OCI-LY7 (cell line): ENCODE data around the gene OLFM1. TPM values are rescaled to one million over a fixed set of nuclear protein-coding genes. Genes with fewer than 3 reads are reported as not detected.

Experiments used
- BruUV-seq: library from RNA; stranded (reverse); fragments of 400-500 nt; replicated peaks from 2 replicates; lab custom pipeline; 2021; lab: Mats Ljungman, UMichigan
- CTCF ChIA-PET: fragments of 300-600 bp; sonication (Branson Sonifier 250); formaldehyde crosslinking; loops from one replicate; lab custom pipeline; 2022; ENCODE audit warnings: antibody characterized with exemption; ENCODE audit not compliant: unreplicated experiment; lab: Charles Lee
- POLR2A ChIA-PET: fragments of 300-600 bp; sonication (Branson Sonifier 250); formaldehyde crosslinking; loops from one replicate; lab custom pipeline; 2022; ENCODE audit warnings: antibody characterized with exemption; lab: Charles Lee
- DNase-seq: peaks from one replicate; pipeline ENCODE4 v3.0.0-alpha.2; 2015; ENCODE audit warnings: low spot score
- H2AFZ ChIP-seq: fragments of 200-600 bp; sonication (generic), shearing (Covaris generic); 2 replicates; pipeline ENCODE4 v1.6.1; 2014; ENCODE audit warnings: mild to moderate bottlenecking, antibody characterized with exemption, low read length, moderate library complexity
- H3K27ac ChIP-seq: fragments of 200-600 bp; sonication (generic); 2 replicates; pipeline ENCODE4 v1.5.1; 2014; ENCODE audit warnings: mixed run types, low read depth, mild to moderate bottlenecking, moderate library complexity, low read length, inconsistent platforms; ENCODE audit not compliant: poor library complexity, severe bottlenecking
- H3K36me3 ChIP-seq: fragments of 200-600 bp; sonication (generic); 2 replicates; pipeline ENCODE4 v1.6.1; 2014; ENCODE audit warnings: mild to moderate bottlenecking, antibody characterized with exemption, low read length, moderate library complexity, mixed read lengths; ENCODE audit not compliant: insufficient read depth
- H3K4me1 ChIP-seq: fragments of 200-600 bp; sonication (generic); 2 replicates; pipeline ENCODE4 v1.5.1; 2014; ENCODE audit warnings: mild to moderate bottlenecking, low read length; ENCODE audit not compliant: insufficient read depth, poor library complexity, severe bottlenecking
- H3K4me2 ChIP-seq: fragments of 200-600 bp; sonication (generic); 2 replicates; pipeline ENCODE4 v1.6.1; 2014; ENCODE audit warnings: mild to moderate bottlenecking, low read length
- H3K4me3 ChIP-seq: fragments of 200-600 bp; sonication (generic); 2 replicates; pipeline ENCODE4 v1.5.1; 2014; ENCODE audit warnings: mild to moderate bottlenecking, low read depth, low read length; ENCODE audit not compliant: poor library complexity, severe bottlenecking
- H3K79me2 ChIP-seq: fragments of 200-600 bp; sonication (generic); 2 replicates; pipeline ENCODE4 v1.6.1; 2016; ENCODE audit warnings: low read depth, mild to moderate bottlenecking, low read length, moderate library complexity, mixed read lengths; ENCODE audit not compliant: insufficient read depth
- H3K9me2 ChIP-seq: fragments of 200-600 bp; sonication (generic); 2 replicates; pipeline ENCODE4 v1.6.1; 2016; ENCODE audit warnings: mild to moderate bottlenecking, low read length, mixed read lengths; ENCODE audit not compliant: insufficient read depth
- H3K9me3 ChIP-seq: fragments of 200-600 bp; sonication (generic); 2 replicates; pipeline ENCODE4 v1.6.1; 2014; ENCODE audit warnings: mild to moderate bottlenecking, mixed run types, low read length, mixed read lengths
- H4K20me1 ChIP-seq: fragments of 200-600 bp; sonication (generic); 2 replicates; pipeline ENCODE4 v1.6.1; 2014; ENCODE audit warnings: mild to moderate bottlenecking, antibody characterized with exemption, low read length, moderate library complexity, mixed read lengths; ENCODE audit not compliant: insufficient read depth
- CTCF ChIP-seq: fragments of 200-600 bp; sonication (generic); conservative IDR thresholded peaks from 2 replicates; pipeline ENCODE4 v1.5.1; 2014; ENCODE audit warnings: mild to moderate bottlenecking, antibody characterized with exemption, low read length, moderate library complexity, mixed read lengths
- EZH2phosphoT487 ChIP-seq: fragments of 200-600 bp; sonication (generic); IDR thresholded peaks from 2 replicates; pipeline ENCODE4 v1.6.1; 2018; ENCODE audit warnings: low read depth, borderline replicate concordance, mild to moderate bottlenecking, mixed run types, antibody characterized with exemption, low read length, moderate library complexity, mixed read lengths
- intact Hi-C: fragments of 100-400 bp; cut with micrococcal nuclease; formaldehyde crosslinking; loops from one replicate; pipeline ENCODE4 v1.10.0; 2022; ENCODE audit not compliant: unreplicated experiment
- total RNA-seq, 2 experiments: library from RNA; depleted of rRNA in 1 of 2; stranded (reverse); fragments of >200 nt in 1 of 2; shearing (Covaris generic) in 1 of 2; gene quantifications; 2 replicates each; pipeline ENCODE4 v1.2.3, GENCODE V29; 2014 to 2022

OLFM1 gene
- total RNA-seq, 2 experiments from 2014 or later, result not detected

- no TSS peak for BruUV-seq
- CTCF ChIA-PET, result no interaction called here
- intact Hi-C loops, result no loop called here
- TF ChIP-seq EZH2phosphoT487 (no peak), CTCF (no peak)
- Histone ChIP-seq H3K27ac (no peak overlapping the region), H3K4me3 (no peak overlapping the region), H3K36me3 (no peaks in the 10 kb centered on the region), H3K9me3 (no peaks in the 10 kb centered on the region), H4K20me1 (no peaks in the 10 kb centered on the region), H3K9me2 (no peaks in the 10 kb centered on the region), H3K4me2 (no peak overlapping the region), H2AFZ (no peak overlapping the region), H3K79me2 (no peaks in the 10 kb centered on the region), H3K4me1 (no peaks in the 10 kb centered on the region)
- POLR2A ChIA-PET, result no interaction called here
- peak; percentile 12 for DNase-seq
Measured at GRCh38 chr9:135098400-135099105, 11.1 kb downstream of the OLFM1 start.

GRCh38 chr9:135099574-135099973, 12.1 kb downstream of the OLFM1 start:
- ChIA-PET CTCF (no interaction called here), POLR2A (no interaction called here)
- no TSS peak for BruUV-seq
- TF ChIP-seq CTCF (no peak), EZH2phosphoT487 (no peak)
- Histone ChIP-seq H3K9me2 (no peaks in the 10 kb centered on the region), H3K9me3 (no peaks in the 10 kb centered on the region), H4K20me1 (no peaks in the 10 kb centered on the region), H2AFZ (no peak overlapping the region), H3K27ac (no peak overlapping the region), H3K4me1 (no peaks in the 10 kb centered on the region), H3K79me2 (no peaks in the 10 kb centered on the region), H3K4me3 (no peak overlapping the region), H3K36me3 (no peaks in the 10 kb centered on the region), H3K4me2 (no peak overlapping the region)
- intact Hi-C loops, result no loop called here
- DNase-seq, result no peak

- H3K9me3 ChIP-seq, result no peaks in the 10 kb centered on the region
- ChIA-PET POLR2A (no interaction called here), CTCF (no interaction called here)
- H3K4me2 ChIP-seq, result no peak overlapping the region
- TF ChIP-seq CTCF (no peak), EZH2phosphoT487 (no peak)
- no peak overlapping the region for H3K27ac ChIP-seq
- intact Hi-C loops, result no loop called here
- H3K4me3 ChIP-seq, result no peak overlapping the region
- no peaks in the 10 kb centered on the region for H4K20me1 ChIP-seq
- no TSS peak for BruUV-seq
- no peaks in the 10 kb centered on the region for H3K36me3 ChIP-seq
- H2AFZ ChIP-seq, result no peak overlapping the region
- no peaks in the 10 kb centered on the region for H3K4me1 ChIP-seq
- no peaks in the 10 kb centered on the region for H3K9me2 ChIP-seq
- H3K79me2 ChIP-seq, result no peaks in the 10 kb centered on the region
- DNase-seq, result no peak
Measured at GRCh38 chr9:135100241-135100681, 12.8 kb downstream of the OLFM1 start.
